K562 (cell line): Measurements from ENCODE around the gene FAM117A. TPM values are rescaled to one million over a fixed set of nuclear protein-coding genes. Genes with fewer than 3 reads are reported as not detected.
A peak's percentile ranks its signal among the peaks of the same experiment; 100 is the strongest.

Experiments
- ATF1 ChIP-seq, 2 experiments: fragments of 450-650 bp in 1 of 2; IDR thresholded peaks; 2 replicates each; pipeline ENCODE4 v1.6.1; 2016; ENCODE audit warnings: missing compliant biosample characterization in 1 of 2, missing genetic modification characterization in 1 of 2
- CXXC5 ChIP-seq: fragments of 250-450 bp; sonication (Bioruptor Pico); IDR thresholded peaks from 2 replicates; pipeline ENCODE4 v1.8.0; 2022; ENCODE audit warnings: inconsistent platforms, mild to moderate bottlenecking, moderate library complexity
- FIP1L1 ChIP-seq: fragments of 200-400 bp; formaldehyde crosslinking; IDR thresholded peaks from 2 replicates; pipeline ENCODE4 v1.6.1; 2018; ENCODE audit warnings: mild to moderate bottlenecking, low read depth, low read length; ENCODE audit not compliant: poor library complexity, severe bottlenecking
- FOXJ3 ChIP-seq: sonication (generic); formaldehyde crosslinking; IDR thresholded peaks from 2 replicates; pipeline ENCODE4 v1.4.0; 2020; ENCODE audit warnings: mild to moderate bottlenecking, missing genetic modification reagents
- GATAD2A ChIP-seq: fragments of 450-650 bp; IDR thresholded peaks from 2 replicates; pipeline ENCODE4 v1.6.1; 2017
- GTF2B ChIP-seq: IDR thresholded peaks from 2 replicates; pipeline ENCODE4 v1.6.1; 2011; ENCODE audit not compliant: insufficient read length; ENCODE audit errors: extremely low read depth
- KAT7 ChIP-seq: sonication (generic); formaldehyde crosslinking; IDR thresholded peaks from 2 replicates; pipeline ENCODE4 v1.8.0; 2022; ENCODE audit warnings: missing genetic modification reagents, mild to moderate bottlenecking, borderline replicate concordance
- KLF16 ChIP-seq: IDR thresholded peaks from 2 replicates; pipeline ENCODE4 v1.6.1; 2016; ENCODE audit warnings: antibody characterized with exemption
- MED1 ChIP-seq: sonication (generic); formaldehyde crosslinking; IDR thresholded peaks from 2 replicates; pipeline ENCODE4 v1.8.1; 2023; ENCODE audit warnings: missing genetic modification reagents, borderline replicate concordance
- NELFE ChIP-seq: IDR thresholded peaks from 2 replicates; pipeline ENCODE4 v1.6.1; 2011; ENCODE audit warnings: mild to moderate bottlenecking; ENCODE audit not compliant: insufficient read depth, insufficient read length
- NFYB ChIP-seq: IDR thresholded peaks from 2 replicates; pipeline ENCODE4 v1.6.1; 2011; ENCODE audit warnings: mild to moderate bottlenecking, moderate library complexity; ENCODE audit not compliant: insufficient read length; ENCODE audit errors: extremely low read depth
- PCBP2 ChIP-seq: fragments of 200-400 bp; formaldehyde crosslinking; IDR thresholded peaks from 2 replicates; pipeline ENCODE4 v1.6.1; 2018; ENCODE audit warnings: low read length, low read depth, mild to moderate bottlenecking, moderate library complexity; ENCODE audit not compliant: poor library complexity, severe bottlenecking
- PHF8 ChIP-seq: fragments of 200-600 bp; sonication (generic); IDR thresholded peaks from 2 replicates; pipeline ENCODE4 v1.6.1; 2012; ENCODE audit warnings: mixed run types, mild to moderate bottlenecking, inconsistent platforms, low read length, moderate library complexity, borderline replicate concordance
- POLR2AphosphoS5 ChIP-seq: IDR thresholded peaks from 2 replicates; pipeline ENCODE4 v1.6.1; 2011; ENCODE audit warnings: mild to moderate bottlenecking, low read depth, low read length, moderate library complexity; ENCODE audit not compliant: control insufficient read depth, insufficient read depth
- SAFB2 ChIP-seq: fragments of 200-400 bp; formaldehyde crosslinking; IDR thresholded peaks from 2 replicates; pipeline ENCODE4 v1.6.1; 2018; ENCODE audit warnings: borderline replicate concordance, low read length, low read depth, moderate library complexity; ENCODE audit not compliant: severe bottlenecking
- SMAD4 ChIP-seq: fragments of 250-450 bp; sonication (Bioruptor Pico); conservative IDR thresholded peaks from 2 replicates; pipeline ENCODE4 v1.8.0; 2021; ENCODE audit warnings: inconsistent platforms, mild to moderate bottlenecking, moderate library complexity
- THAP12 ChIP-seq: fragments of 250-450 bp; sonication (Bioruptor Pico); IDR thresholded peaks from 2 replicates; pipeline ENCODE4 v1.9.0; 2021; ENCODE audit warnings: mild to moderate bottlenecking, inconsistent platforms
- XRCC3 ChIP-seq: fragments of 450-650 bp; IDR thresholded peaks from 2 replicates; pipeline ENCODE4 v1.6.1; 2017; ENCODE audit warnings: mild to moderate bottlenecking, moderate library complexity
- XRCC4 ChIP-seq: IDR thresholded peaks from one replicate; pipeline ENCODE4 v1.6.1; 2011; ENCODE audit not compliant: insufficient read depth, insufficient read length; ENCODE audit errors: extremely low read depth
- ZNF445 ChIP-seq: fragments of 250-450 bp; sonication (Bioruptor Pico); IDR thresholded peaks from 2 replicates; pipeline ENCODE4 v1.4.0; 2020; ENCODE audit warnings: low read depth, mild to moderate bottlenecking, moderate library complexity
- ZNF696 ChIP-seq: fragments of 250-450 bp; sonication (Bioruptor Pico); conservative IDR thresholded peaks from 2 replicates; pipeline ENCODE4 v1.4.0; 2020; ENCODE audit warnings: mild to moderate bottlenecking, moderate library complexity
- ZNF75A ChIP-seq: fragments of 450-650 bp; formaldehyde crosslinking; IDR thresholded peaks from 2 replicates; pipeline ENCODE4 v1.4.0; 2020; ENCODE audit warnings: mild to moderate bottlenecking
- polyA plus RNA-seq, 8 experiments: library from polyadenylated mRNA; depleted of rRNA in 4 of 8; stranded (reverse) in 5 of 8; unstranded in 3 of 8; fragments of >200 nt; fragmentation: Nextera tagmentation in 2 of 8; fragmentation: Illumina TruSeq in 1 of 8; extraction: Ambion mirVana in 2 of 8; extraction: Trizol in 1 of 8; gene quantifications; 2 replicates each; pipeline versions ENCODE4 v1.2.1 to v1.2.3, GENCODE V29; 2011 to 2014; ENCODE audit warnings: inconsistent platforms in 1 of 8, missing spikeins in 1 of 8
- total RNA-seq, 7 experiments: library from RNA; depleted of rRNA in 6 of 7; stranded (reverse); fragments of >200 nt in 6 of 7; fragmentation: Illumina TruSeq in 2 of 7; extraction: Trizol in 2 of 7; gene quantifications; 2 replicates each; pipeline versions ENCODE4 v1.2.1 to v1.2.3, GENCODE V29; 2011 to 2021; ENCODE audit warnings: low replicate concordance in 1 of 7
- TF ChIP-seq, protein P1 (sequence below), 2 experiments: fragments of 450-650 bp; conservative IDR thresholded peaks; 2 replicates each; pipeline ENCODE4 v1.6.1; 2017; ENCODE audit warnings: mild to moderate bottlenecking in 2 of 2, moderate library complexity in 2 of 2

FAM117A gene
- total and polyA plus RNA-seq, 9 of the 15 experiments (the other 6 are each of a cell fraction or from before 2014, with no cell fraction given): 3.1 to 79.7 (median 36.6) TPM

DNA sequence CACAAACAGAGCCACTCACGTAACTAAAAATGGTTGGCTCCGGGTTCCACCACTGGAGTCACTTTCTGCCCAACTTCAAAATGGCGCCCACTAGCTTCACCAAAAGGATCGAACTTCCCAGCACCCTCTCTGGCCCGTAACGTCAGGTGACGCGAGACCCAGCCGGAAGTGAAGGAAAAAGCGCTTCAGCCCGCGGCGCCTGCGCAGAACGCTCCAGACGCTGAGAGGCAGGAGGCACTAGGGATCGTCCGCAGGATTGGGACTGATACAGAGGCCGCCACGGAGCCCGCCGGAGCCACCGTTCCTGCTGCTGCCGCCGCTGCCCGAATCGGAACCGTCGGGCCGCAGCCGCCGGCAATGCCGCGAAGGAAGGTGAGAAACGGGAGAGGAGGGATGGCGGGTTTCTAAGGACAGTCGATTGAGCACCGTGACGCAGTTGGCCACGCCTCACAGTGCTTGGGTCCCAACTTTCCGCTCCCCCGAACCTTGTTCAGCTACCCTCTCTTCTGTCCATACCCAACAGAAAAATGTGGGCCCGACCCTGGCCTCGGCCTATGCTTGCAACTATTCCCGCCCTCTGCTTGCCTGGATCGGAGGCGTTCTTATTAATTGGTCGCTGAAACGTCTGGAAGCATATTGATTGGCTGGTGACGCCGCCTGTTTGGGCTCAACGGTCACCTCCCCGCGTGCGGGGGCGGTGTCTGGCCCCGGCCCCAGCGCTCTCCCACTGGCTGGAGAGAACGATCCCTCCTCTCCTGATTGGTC, 24.7 kb upstream of the FAM117A start, which contains the start of gene KAT7 (continued):
- TF ChIP-seq XRCC3 (no peak), FOXJ3 (CRISPR knock-in tag) (no peak), KAT7 (CRISPR knock-in tag) (peak; percentile 71; the same call in 1 of the 2 replicates), PHF8 (peak; percentile 100), XRCC4 (no peak), ATF1 (CRISPR knock-in tag; IDR thresholded peaks at IDR 0.05) (no peak; the same call in 1 of the 2 replicates), ATF1 (tag; IDR thresholded peaks at IDR 0.05) (peak; percentile 98), SAFB2 (no peak), ZNF445 (no peak), GTF2B (no peak), CXXC5 (CRISPR knock-in tag) (peak; percentile 95), KLF16 (peak; percentile 91), ZNF696 (CRISPR knock-in tag) (no peak), NELFE (no peak), POLR2AphosphoS5 (peak; percentile 84), ZNF75A (CRISPR knock-in tag) (no peak), FIP1L1 (peak; percentile 73), PCBP2 (no peak), THAP12 (peak; percentile 63), SMAD4 (no peak; the same call in 1 of the 2 replicates), NFYB (peak; percentile 98), GATAD2A (no peak), MED1 (CRISPR knock-in tag) (no peak)
- TF ChIP-seq, protein P1, sequence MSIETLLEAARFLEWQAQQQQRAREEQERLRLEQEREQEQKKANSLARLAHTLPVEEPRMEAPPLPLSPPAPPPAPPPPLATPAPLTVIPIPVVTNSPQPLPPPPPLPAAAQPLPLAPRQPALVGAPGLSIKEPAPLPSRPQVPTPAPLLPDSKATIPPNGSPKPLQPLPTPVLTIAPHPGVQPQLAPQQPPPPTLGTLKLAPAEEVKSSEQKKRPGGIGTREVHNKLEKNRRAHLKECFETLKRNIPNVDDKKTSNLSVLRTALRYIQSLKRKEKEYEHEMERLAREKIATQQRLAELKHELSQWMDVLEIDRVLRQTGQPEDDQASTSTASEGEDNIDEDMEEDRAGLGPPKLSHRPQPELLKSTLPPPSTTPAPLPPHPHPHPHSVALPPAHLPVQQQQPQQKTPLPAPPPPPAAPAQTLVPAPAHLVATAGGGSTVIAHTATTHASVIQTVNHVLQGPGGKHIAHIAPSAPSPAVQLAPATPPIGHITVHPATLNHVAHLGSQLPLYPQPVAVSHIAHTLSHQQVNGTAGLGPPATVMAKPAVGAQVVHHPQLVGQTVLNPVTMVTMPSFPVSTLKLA (conservative IDR thresholded peaks at IDR 0.05): peak; percentile 92
